OCI-LY1 (cell line): ENCODE measurements around the gene TP73.

ENCODE experiments used
- EZH2 ChIP-seq: fragments of 200-600 bp; sonication (generic), shearing (Covaris generic); IDR thresholded peaks from 2 replicates; pipeline ENCODE4 v1.8.0; 2017; ENCODE audit warnings: borderline replicate concordance, mixed run types, mild to moderate bottlenecking, antibody characterized with exemption, low read length, moderate library complexity, mixed read lengths
- TF ChIP-seq, protein P1 (sequence below): fragments of 200-600 bp; sonication (generic), shearing (Covaris generic); IDR thresholded peaks from 2 replicates; pipeline ENCODE4 v1.5.1; 2017; ENCODE audit warnings: mild to moderate bottlenecking, antibody characterized with exemption, low read length, moderate library complexity, mixed read lengths

DNA sequence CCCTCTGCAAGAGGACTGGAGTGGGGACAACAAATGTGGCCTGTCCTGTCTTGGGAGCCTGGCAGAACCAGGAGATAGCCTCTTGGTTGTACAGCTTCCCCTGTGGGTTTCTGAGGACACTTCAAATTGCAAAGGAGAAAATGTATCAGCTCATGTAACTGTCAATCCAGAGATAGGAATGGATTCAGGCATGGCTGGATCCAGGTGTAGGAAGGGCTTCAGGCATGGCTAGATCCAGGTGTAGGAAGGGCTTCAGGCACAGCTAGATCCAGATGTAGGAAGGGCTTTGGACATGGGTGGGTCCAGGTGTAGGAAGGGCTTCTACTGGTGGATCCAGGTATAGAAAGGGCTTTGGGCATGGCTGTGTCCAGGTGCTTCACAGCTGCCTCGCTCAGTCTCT, 30.9 kb downstream of the TP73 start:
- no peak for TF ChIP-seq EZH2
- TF ChIP-seq, protein P1, sequence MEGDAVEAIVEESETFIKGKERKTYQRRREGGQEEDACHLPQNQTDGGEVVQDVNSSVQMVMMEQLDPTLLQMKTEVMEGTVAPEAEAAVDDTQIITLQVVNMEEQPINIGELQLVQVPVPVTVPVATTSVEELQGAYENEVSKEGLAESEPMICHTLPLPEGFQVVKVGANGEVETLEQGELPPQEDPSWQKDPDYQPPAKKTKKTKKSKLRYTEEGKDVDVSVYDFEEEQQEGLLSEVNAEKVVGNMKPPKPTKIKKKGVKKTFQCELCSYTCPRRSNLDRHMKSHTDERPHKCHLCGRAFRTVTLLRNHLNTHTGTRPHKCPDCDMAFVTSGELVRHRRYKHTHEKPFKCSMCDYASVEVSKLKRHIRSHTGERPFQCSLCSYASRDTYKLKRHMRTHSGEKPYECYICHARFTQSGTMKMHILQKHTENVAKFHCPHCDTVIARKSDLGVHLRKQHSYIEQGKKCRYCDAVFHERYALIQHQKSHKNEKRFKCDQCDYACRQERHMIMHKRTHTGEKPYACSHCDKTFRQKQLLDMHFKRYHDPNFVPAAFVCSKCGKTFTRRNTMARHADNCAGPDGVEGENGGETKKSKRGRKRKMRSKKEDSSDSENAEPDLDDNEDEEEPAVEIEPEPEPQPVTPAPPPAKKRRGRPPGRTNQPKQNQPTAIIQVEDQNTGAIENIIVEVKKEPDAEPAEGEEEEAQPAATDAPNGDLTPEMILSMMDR: no peak
